Loucy (cell line): Measurements from ENCODE around the gene CDC42BPA.

Source experiments
- EZH2phosphoT487 ChIP-seq: fragments of 200-600 bp; IDR thresholded peaks from 2 replicates; pipeline ENCODE4 v1.6.1; 2018; ENCODE audit warnings: antibody characterized with exemption, mild to moderate bottlenecking, moderate library complexity, borderline replicate concordance
- TF ChIP-seq, protein P1 (sequence below): fragments of 200-600 bp; sonication (generic); conservative IDR thresholded peaks from 2 replicates; pipeline ENCODE4 v1.5.1; 2014; ENCODE audit warnings: mild to moderate bottlenecking, antibody characterized with exemption, low read length

DNA sequence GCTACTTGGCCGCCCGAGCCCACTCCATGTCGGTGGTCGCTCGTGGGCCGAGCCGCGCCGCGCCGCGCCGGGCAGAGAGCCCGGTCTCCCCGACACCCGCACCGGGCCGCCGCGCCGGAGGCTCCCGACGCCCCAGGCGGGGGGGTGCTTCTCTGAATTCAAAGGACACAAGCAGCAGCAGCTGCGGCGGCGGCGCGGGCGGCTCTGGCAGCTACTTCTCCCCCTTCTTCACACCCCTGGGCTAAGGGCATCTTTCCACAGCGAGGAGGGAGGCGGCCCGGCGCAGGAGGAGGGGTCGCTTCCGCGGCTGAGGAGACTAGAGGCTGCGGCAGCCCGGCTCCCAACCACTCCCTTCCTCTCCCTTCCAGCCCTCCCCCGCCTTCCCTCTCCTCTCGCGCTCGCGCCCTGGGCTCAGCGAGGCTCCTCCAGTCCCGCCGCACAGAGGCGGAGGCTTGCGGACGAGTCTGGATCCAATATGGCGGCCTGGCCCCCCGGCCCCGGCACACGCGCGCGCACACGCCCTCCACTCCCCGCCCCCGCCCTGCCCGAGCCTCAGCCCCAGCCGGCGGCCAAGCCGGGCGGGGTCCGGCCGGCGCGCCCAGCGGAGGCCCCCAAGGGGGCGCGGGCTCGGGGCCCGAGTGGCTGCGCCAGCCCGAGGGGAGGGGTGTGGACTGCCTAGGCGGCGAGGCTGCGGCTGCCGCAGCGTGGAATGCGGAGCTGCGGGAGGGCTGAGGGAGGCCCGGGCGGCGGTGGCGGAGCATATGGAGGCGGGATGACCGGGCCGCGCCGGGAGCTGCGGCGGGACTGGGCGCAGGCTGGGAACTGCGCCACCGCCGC lies at the start of gene CDC42BPA:
- TF ChIP-seq, protein P1, sequence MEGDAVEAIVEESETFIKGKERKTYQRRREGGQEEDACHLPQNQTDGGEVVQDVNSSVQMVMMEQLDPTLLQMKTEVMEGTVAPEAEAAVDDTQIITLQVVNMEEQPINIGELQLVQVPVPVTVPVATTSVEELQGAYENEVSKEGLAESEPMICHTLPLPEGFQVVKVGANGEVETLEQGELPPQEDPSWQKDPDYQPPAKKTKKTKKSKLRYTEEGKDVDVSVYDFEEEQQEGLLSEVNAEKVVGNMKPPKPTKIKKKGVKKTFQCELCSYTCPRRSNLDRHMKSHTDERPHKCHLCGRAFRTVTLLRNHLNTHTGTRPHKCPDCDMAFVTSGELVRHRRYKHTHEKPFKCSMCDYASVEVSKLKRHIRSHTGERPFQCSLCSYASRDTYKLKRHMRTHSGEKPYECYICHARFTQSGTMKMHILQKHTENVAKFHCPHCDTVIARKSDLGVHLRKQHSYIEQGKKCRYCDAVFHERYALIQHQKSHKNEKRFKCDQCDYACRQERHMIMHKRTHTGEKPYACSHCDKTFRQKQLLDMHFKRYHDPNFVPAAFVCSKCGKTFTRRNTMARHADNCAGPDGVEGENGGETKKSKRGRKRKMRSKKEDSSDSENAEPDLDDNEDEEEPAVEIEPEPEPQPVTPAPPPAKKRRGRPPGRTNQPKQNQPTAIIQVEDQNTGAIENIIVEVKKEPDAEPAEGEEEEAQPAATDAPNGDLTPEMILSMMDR, result no peak
- TF ChIP-seq EZH2phosphoT487, result no peak
